HG03469 (cell line): ENCODE results near the gene PRRX2.

Experiments
- ATAC-seq: cut with Tn5 transposase; IDR thresholded peaks from one replicate; pipeline ENCODE4 v1.9.1; 2021; ENCODE audit warnings: mild to moderate bottlenecking, moderate library complexity, moderate number of reproducible peaks; ENCODE audit not compliant: unreplicated experiment

The PRRX2 gene

DNA sequence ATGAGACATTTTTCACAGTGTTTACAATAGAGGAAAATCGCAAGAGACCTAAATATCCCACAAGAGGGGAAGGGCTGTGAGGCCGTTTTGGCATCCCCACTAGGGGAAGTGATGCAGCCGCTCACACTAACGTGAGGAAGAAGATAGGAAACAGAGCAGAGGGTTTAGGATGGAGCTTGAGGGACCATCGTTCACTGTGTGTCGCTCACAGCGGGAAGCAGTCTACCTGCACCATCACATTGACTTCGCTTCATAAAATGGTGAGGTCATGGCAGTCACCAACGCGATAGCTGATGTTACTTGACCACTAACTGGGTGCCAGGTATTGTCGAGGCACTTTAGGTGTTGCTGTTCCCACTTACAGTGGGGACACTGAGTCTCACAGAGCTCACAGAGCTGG, 35.6 kb downstream of the PRRX2 start:
- ATAC-seq: no peak

DNA sequence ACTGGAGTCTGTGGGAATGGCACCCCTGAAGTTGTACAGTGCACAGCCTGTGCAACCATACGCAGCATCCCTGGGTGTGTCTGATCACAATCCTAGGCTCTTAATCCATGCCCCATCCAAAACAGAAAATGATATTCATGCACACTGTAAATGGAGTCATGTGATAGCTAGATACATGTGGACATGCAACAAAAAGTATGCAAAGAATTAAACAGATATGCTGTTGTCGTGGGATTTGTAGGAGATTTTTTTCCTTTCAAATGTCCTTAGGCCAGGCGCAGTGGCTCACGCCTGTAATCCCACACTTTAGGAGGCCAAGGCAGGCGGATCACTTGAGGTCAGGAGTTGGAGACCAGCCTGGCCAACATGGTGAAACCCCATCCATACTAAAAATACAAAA, 36.1 kb downstream of the PRRX2 start:
- ATAC-seq: no peak

DNA sequence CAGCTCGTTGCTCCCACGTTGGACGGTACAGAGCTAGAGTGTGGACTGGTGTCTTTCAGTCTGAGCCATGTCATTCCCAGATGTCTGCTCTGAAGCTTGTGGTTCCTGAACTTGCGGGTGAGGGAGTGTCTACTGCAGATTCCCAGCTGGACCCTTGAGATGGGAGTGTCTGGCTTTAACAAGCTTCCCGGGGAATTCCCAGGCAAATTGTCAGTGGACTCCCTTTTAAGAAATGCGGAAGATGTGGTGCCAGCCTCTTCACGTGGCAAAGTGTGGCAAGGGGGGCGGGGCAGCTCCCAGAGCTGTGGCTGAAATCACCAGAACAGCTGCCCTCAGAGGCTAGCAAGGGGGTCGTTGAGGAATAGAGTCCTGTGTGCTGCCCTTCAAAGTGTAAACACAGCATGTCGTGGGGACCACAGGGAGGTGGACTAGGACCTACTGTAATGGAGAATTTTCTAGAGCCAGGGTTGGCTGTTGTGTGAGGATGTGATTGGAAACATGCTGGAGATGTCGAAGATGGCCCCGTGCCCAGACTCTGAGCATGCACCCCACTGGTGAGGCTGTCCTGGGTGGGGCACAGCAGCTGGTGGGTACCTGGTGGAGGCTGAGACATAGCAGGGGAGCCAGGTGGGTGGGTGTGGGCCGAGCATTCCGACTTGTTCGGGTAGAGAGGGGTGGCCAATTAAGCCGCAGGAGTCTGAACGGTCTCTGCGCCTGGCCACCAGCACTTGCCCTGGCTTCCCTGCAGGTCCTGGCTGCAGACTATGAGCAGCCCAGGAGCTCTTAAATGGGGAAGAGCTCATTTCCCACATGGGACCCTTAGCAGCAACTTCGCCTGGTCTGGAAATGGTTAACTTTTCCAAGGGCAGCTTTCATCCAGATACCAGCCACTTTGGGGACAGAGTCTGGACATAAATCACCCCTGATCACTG, 37.4 kb downstream of the PRRX2 start:
- no peak for ATAC-seq

DNA sequence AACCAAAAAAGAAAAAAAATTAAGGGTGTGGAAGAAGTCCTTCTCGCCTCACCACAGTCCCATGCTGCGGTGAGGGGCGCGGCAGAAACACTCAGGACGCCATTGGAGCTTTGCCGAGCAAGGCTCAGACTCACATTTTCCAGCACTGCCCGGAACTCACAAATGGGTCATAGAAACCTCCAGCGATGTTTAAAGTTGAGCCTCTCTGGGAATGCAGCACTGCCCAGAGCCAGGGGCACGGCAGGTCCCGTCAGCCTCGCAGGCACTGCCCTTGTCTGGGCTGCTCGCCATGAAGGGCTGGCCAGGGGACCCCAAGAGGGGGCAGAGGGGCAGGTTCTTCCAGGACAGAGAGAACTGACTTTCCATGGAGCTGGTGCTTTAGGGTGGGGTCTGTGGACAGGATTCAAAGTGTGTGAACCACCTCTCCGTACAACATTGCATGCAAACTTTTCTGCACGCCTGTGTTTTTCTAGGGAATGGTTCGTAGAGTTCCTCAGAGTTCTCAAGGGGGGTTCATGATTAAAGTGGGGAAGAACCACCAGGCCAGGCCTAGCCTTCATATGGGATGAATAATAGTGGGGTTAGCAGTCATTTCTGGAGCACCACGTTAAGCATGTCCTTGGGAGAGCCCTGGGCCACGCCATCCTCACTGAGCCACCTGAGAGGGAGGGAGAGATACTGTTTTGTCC, 38.4 kb downstream of the PRRX2 start:
- no peak for ATAC-seq

DNA sequence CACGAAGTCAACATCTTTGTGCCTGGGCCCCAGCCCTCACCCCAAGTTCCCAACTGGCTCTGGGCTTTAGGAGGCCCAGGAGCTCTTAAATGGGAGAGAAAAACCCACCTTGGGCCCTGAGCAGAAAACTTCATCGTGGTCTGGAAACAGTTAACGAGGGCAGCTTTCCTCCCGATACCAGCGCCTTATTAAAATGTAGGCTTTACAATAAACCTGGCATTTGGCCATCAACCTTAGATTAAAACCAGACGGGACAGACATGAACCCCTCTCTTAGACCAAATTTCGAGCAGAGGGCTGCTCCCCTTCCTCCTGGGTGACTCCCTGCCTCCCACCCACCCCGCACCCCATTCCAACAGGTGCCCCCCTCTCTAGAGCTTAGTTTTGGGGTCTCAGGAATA, 39.4 kb downstream of the PRRX2 start:
- ATAC-seq: no peak

DNA sequence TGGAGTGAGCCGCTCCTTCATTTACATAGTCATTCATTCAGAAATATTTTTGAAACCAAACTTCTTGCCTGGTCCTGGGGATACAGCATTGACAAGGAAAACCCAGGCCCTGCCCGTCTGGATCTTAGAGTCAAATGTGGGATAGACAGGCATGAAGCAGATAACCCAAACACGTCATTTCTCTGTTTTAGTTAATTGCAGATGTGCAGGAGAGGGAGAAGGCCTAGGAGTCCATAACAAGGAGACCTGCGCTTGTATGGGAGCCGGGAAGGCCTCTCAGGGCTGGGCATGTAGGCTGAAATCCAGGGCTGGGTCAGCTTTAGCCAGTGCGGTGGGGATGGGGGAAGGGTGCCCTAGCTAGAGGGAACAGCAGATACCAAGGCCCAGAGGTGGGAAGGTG, 43.3 kb downstream of the PRRX2 start:
- no peak for ATAC-seq

DNA sequence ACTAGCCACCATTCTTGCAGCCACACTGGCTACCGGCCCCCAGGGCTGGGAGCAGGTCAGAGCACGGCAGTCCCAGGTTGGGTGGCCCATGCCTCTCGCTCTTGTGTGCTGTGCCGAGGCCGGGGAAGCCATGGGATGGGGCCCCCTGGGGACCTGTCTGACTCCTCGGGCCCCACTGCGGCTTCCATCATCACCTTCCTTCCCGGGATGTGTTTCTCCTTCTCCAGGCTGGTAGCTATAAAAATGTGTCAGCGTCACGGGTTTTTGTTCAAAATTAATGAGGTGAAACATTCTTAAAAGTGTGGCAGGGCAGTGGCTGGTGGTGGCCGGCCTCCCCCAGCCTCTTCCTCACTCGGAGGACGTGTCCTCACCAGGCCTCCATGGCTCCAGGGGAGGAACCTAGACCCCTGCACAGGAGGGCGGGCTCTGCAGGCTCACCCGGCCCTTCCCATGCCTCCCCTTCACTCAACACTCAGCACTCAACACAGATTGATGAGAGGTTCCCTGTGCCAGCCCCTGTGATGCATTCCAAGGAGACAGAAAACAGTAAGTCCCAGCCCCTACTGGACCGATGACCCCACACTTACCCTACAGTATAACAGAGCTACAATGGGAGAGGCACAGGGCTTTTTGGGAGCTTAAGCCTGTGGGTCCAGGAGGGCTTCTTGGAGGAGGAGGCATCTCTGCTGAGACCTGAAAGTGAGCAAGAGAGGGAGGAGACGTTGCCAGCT, 44.2 kb downstream of the PRRX2 start:
- ATAC-seq: no peak

DNA sequence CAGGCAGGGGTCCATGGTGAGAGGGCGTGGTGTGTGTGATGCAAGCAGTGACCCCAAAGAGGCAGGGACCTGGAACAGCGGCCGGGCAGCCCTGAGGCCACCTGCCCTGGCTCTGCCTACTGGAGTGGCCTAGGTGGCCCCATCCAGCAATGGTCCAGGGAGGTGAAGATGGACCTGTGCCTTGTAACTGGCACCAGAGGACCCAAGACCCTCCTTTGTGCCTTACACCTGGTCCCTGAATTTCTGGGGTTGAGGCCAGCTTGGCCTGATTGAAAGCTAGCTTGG, 44.7 kb downstream of the PRRX2 start:
- no peak for ATAC-seq

DNA sequence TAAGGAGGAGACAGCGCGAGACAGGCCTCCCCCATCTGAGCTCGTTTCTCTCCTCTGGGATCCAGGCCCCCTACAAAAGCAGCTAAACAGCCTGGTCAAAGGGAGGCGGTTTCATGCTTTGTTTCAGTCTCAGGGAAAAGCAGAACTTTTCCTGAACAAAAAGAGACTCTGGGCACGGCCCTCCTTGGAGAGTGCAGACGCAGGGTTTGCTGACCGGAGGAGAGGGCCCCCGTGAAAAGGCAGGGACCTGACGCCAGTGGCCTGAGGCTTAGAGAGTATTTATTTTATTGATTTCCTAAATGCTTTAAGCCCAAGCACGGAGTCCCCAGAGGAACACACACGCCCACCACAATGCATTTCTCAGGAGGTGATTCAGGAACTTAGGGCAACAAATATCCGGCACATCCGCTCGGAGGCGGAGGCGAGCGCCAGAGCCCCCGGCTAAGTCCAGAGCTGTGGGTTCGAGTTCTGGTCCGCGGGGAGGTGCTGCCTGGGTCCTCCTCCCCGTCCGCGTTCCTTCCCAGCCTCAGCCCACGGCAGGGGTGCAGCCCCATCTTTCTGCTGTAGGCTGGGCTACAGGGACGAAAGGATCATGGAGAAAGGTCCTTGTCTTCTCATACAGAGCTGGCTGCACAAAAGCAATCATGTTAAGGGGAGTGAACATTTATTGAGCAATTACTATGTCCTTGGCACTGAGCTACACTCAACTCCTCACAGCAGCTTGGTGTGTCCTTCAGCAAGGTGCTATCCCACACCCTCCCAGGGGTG, 47.4 kb downstream of the PRRX2 start:
- ATAC-seq: no peak

DNA sequence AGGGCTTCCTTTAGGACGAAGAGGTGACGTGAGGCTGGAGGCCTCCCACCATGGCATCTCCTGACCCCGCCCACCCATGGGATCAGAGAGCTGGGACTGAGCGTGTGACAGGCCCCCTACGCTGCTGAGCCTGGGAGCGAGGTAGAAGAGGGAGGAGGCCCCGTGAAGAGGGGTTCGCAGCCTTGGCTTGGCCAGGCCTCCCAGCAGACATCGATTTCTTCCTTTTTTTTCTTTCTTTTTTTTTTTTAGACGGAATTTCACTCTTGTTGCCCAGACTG, 47.9 kb downstream of the PRRX2 start:
- no peak for ATAC-seq

DNA sequence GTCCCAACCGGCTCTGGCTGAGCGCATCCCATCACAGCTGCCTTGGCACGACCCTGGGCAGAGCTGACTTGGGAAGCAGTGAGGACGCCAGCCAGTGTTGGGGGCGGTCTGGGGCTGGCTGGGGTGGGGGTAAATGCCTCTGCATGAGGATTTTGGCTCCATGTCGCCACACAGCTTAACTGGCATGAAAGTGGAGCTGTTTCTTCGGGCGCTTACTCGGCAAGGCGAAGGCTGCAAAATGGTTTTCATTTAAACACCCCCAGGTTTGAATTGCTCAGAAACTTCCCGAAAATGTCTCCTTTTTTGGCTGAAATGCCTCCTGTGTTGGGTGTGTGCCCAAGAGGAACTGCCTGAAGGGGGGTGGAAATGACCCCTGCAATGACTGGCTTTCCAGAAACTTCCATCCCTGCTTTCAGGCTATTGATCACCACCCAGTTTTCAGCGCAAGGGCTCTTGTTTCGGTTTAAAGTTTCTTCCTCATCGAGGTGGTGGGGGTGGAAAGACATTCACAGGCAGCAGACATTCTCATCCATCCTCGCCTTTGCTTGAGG, 49.1 kb downstream of the PRRX2 start:
- no peak for ATAC-seq

DNA sequence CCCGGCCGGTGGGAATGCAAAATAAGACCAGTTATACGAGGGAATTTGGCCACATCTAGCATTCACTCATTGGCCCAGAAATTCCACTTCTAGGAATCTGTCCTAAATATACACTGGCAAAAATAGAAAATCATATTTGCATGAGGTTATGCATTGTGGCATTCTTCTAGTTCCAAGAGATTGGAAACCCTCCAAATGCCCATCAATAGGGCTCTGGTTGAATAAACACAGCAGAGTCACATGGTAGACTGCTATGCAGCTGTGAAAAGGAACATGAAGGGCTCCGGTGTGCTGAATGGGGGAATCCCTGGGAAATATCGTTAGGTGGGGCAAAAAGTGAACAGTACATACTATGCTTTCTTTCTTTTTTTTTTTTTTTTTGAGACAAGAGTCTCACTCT, 50.6 kb downstream of the PRRX2 start:
- ATAC-seq: no peak

DNA sequence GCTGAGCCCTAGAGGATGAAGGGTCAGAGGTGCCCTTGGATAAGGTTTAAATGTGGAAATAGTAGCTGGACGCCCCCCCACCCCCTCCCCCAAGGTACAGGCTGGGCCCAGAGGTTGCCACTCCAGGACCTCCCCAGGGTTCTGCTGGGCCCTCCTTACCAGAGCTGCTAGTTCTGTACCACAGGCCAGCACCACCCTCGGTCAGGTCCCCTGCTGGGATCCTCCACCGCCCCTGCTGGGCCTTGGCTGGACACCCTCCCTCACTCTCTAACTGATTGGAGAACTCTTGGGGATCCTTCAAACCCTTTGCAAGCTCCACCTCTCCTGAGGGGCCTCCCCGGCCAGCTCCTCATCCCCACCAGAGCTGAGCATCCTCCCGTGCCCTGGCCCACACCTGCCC, 52.5 kb downstream of the PRRX2 start:
- no peak for ATAC-seq

DNA sequence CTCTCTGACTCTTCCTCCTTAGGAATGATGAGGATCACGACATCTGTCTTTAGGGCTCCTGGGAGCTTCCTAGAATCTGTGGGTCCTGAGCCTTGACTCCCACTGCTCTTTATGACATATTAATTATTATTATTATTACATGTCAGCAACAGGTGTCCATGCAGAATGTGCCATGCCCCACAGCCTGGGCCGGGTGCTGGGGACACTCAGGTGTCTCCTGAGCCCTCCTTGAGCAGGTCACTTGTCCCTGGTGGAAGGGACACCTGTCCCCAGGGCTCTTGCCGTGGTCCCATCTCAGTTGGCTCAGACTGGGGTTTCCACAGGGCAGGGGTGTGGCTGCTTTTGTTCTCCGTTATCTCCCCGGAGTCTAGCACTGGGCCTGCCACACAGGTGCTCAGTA, 53.2 kb downstream of the PRRX2 start:
- ATAC-seq: no peak

DNA sequence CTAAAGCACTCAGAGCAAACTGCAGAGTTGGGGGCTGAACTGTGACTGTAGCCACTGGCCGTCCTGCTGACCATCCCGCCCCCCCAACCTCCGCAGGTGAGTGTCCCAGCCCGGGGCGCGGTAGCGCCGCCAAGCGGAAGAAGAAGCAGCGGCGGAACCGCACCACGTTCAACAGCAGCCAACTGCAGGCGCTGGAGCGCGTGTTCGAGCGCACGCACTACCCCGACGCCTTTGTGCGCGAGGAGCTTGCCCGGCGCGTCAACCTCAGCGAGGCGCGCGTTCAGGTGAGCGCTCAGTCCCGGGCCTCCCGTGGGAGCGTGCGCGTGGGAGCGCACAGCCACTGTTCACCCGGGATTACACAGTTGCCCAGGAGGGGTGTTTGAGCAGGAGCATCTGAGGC, 53.7 kb downstream of the PRRX2 start:
- ATAC-seq: no peak

DNA sequence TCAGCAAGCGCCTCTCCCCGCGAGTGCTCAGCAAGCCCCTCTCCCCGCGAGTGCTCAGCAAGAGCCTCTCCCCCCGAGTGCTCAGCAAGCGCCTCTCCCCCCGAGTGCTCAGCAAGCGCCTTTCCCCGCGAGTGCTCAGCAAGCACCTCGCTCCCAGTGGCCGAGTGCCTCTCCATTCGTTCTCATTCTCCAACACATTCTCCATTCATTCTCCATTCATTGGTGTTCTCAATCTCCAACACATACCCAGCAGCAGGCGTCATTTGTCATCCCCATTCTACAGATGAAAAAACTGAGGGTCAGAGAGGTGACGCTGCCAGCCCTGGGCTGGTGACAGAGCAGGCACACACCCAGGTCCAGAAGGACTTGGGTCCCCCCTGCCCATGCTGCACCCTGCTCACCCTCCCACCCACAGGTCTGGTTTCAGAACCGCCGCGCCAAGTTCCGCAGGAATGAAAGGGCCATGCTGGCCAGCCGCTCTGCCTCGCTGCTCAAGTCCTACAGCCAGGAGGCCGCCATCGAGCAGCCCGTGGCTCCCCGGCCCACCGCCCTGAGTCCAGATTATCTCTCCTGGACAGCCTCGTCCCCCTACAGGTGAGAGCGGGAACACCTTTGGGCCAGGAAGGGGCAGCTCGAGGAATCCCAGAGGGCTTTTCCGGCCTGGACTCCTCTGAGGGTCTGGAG, 54.9 kb downstream of the PRRX2 start:
- no peak for ATAC-seq

DNA sequence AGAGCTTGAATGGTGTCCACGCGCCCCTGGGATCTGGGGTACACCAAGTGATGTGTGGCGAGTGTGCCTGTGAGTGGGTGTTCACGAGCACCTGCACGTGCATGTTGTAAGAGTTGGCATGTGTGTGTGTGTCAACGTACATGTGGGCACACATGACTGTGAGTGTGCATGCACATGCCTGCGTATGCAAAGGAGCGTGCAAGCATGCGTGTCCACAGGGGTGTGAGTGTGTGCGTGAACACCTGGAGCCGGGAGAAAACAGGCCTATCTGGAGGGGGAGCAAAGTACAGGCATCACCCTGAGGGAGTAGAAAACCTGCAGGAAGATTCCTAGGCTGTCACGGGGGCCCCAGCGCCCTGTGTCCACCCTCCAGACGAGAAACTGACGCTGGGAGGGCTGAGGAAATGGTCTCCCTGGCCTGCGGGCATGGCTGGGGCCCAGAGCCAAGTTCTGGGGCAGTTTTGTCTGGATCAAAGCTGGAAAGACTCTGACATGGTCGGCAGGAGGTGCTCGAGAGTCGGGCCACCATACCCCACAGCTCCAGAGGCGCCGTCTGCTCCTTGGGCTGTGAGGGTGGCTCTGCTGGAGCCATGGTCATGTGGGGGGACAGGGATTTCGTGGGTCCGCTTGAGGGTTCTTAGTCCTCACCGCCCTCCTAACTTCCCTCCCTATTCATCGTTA, 55.6 kb downstream of the PRRX2 start:
- ATAC-seq: no peak

DNA sequence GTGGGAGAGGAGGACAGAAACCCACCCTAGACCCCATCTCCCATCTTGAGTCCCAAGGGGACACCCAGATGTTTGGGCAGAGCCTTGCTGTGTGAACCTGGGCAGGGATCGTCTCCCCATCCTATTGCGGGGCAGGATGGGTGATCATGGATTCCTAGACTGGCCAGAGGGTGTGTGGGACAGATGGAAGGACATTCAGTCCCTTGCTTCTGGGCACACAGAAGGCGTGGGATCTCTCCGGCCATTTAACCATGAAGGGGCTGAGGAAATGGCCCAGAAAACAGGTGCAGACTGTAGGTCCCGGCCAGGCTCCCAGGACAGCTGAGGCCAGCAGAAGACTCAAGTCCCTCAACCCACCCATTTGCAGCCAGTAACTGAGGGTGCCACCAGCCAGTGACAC, 57.5 kb downstream of the PRRX2 start:
- ATAC-seq: no peak

DNA sequence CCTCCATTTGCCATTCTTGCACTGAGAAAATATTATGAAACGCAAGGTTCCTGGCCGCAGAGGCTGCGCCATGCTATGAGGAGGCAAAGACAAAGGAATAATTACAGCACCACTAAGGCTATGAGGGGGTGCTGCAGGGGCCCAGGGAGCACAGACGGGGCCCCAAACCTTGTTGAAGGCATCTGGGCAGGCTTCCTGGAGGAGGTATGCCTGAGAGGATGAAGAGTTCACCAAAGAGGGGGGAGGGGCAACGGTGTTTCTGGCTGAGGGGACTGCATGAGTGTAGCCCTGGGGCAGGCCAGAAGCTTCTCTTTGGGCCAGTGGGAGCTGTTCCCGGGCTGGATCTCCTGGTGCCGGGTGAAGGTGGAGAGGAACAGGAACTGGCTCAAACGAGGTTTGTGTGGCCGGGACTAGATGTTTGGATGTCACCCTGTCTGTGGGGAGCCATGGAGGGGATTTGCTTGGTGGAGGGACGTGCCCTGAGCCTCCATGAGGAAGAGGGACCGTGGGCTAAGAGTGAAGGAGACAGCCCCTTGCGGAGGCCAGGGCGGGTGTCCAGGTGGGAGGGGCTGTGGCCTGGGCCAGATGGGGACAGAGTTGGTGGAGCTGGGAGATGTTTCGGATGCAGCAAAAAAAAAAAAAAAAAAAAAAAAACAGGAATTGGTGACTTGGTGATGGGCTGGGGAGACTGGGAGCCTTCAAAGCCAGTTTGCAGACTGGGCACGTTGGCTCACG, 59.2 kb downstream of the PRRX2 start:
- no peak for ATAC-seq
